ENCODE results near the gene TMED3.

Gene TMED3

GRCh38 chr15:79310985-79311900 lies at the start of gene TMED3:
Gene TMED3, plus strand, starts transcription at chr15:79311112. Its CDS starts 138 bp downstream, at chr15:79311250.
- CTCF ChIA-PET, result interaction anchor here (0.6 to 1.7 kb wide), 5 partner anchors 10 to 518 kb away, joined by 3 to 5 read pairs (median 4); no protein-coding TSS in a partner anchor
- DNase-seq, result peak; percentile 90
- H3K27ac Mint-ChIP-seq, result peak within 1 kb of the TSS; percentile 66
- peaks cover 35% of the 10 kb centered on the region for H3K36me3 Mint-ChIP-seq
- H3K4me1 Mint-ChIP-seq, result peaks cover 33% of the 10 kb centered on the region
- H3K27me3 Mint-ChIP-seq, result peaks cover 24% of the 10 kb centered on the region
- no peaks in the 10 kb centered on the region for H3K9me3 Mint-ChIP-seq
- peak within 1 kb of the TSS; percentile 86 for H3K4me3 Mint-ChIP-seq

- Mint-ChIP-seq H3K36me3 (no peaks in the 10 kb centered on the region), H3K27ac (no peak overlapping the region), H3K4me1 (no peaks in the 10 kb centered on the region), H3K9me3 (no peaks in the 10 kb centered on the region), H3K27me3 (peaks cover 17% of the 10 kb centered on the region), H3K4me3 (no peak overlapping the region)
- CTCF ChIA-PET, result no interaction called here
- DNase-seq, result no peak
These were observed 49.1 kb upstream of the TMED3 start for GRCh38 chr15:79261836-79262235.

- DNase-seq, result no peak
- H3K27me3 Mint-ChIP-seq, result peaks cover 21% of the 10 kb centered on the region
- H3K4me3 Mint-ChIP-seq, result no peak overlapping the region
- CTCF ChIA-PET, result no interaction called here
- no peaks in the 10 kb centered on the region for H3K36me3 Mint-ChIP-seq
- no peaks in the 10 kb centered on the region for H3K9me3 Mint-ChIP-seq
- no peaks in the 10 kb centered on the region for H3K4me1 Mint-ChIP-seq
- no peak overlapping the region for H3K27ac Mint-ChIP-seq
These were observed 45.7 kb upstream of the TMED3 start for GRCh38 chr15:79265167-79265566.

DNA sequence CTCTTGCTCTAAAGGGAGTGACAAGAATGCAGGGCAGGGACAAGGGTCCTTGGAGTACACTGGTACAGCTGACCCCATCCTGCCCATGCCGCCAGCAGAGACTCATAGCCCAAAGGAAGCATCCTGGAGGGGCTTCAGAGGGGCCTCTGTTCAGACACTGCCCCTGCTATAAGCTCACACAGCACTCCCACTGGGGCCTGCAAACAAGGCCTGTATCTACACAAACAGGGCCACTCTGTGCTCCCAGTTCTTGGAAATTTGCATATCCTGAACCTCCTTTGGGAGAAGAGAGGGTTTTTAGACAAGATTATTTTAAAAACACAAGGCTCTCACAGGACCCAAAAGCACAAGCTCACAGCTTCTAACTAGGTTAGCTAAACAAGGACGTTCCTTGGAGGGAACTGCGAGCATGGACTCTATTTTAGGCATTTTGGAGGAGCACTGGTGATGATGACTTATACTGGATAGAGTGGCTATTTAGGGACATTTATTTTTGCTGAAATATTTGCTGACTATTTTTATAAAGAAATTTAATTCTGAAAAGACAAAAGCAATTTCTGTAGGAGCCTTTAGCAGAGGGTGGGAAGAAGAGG lies 44.8 kb upstream of the TMED3 start:
- Mint-ChIP-seq H3K27me3 (peaks cover 16% of the 10 kb centered on the region), H3K4me3 (no peak overlapping the region), H3K9me3 (no peaks in the 10 kb centered on the region), H3K36me3 (no peaks in the 10 kb centered on the region), H3K4me1 (no peaks in the 10 kb centered on the region), H3K27ac (no peak overlapping the region)
- CTCF ChIA-PET, result interaction anchor here (0.8 kb wide), 1 partner anchor 320 kb away, joined by 3 read pairs; no protein-coding TSS in a partner anchor
- no peak for DNase-seq

- CTCF ChIA-PET, result no interaction called here
- Mint-ChIP-seq H3K9me3 (peaks cover 3% of the 10 kb centered on the region), H3K4me1 (no peaks in the 10 kb centered on the region), H3K27ac (no peak within 1 kb of the TSS), H3K4me3 (no peak within 1 kb of the TSS), H3K27me3 (peaks cover 47% of the 10 kb centered on the region), H3K36me3 (peaks cover 4% of the 10 kb centered on the region)
- no peak for DNase-seq
These were observed 28.3 kb upstream of the TMED3 start, which contains the start of gene ANKRD34C for GRCh38 chr15:79282371-79283251. Gene ANKRD34C, plus strand, starts transcription at chr15:79282722. Its CDS starts 10,563 bp downstream, at chr15:79293285.

- H3K9me3 Mint-ChIP-seq, result peaks cover 3% of the 10 kb centered on the region
- H3K27me3 Mint-ChIP-seq, result peaks cover 42% of the 10 kb centered on the region
- no peak overlapping the region for H3K27ac Mint-ChIP-seq
- no peaks in the 10 kb centered on the region for H3K4me1 Mint-ChIP-seq
- H3K36me3 Mint-ChIP-seq, result peaks cover 4% of the 10 kb centered on the region
- DNase-seq, result peak; percentile 59
- no peak overlapping the region for H3K4me3 Mint-ChIP-seq
- CTCF ChIA-PET, result no interaction called here
These were observed 27.5 kb upstream of the TMED3 start for GRCh38 chr15:79283252-79284048.

GRCh38 chr15:79290642-79291275 lies 20.2 kb upstream of the TMED3 start:
- Mint-ChIP-seq H3K27ac (no peak overlapping the region), H3K4me1 (peaks cover 4% of the 10 kb centered on the region), H3K36me3 (no peaks in the 10 kb centered on the region), H3K27me3 (peaks cover 16% of the 10 kb centered on the region), H3K4me3 (no peak overlapping the region), H3K9me3 (no peaks in the 10 kb centered on the region)
- CTCF ChIA-PET, result no interaction called here
- no peak for DNase-seq

- Mint-ChIP-seq H3K27me3 (peaks cover 10% of the 10 kb centered on the region), H3K4me1 (peaks cover 4% of the 10 kb centered on the region), H3K9me3 (no peaks in the 10 kb centered on the region), H3K36me3 (no peaks in the 10 kb centered on the region), H3K4me3 (no peak overlapping the region), H3K27ac (no peak overlapping the region)
- CTCF ChIA-PET, result no interaction called here
- DNase-seq, result no peak
These were observed 18.9 kb upstream of the TMED3 start for GRCh38 chr15:79292011-79292410.

DNA sequence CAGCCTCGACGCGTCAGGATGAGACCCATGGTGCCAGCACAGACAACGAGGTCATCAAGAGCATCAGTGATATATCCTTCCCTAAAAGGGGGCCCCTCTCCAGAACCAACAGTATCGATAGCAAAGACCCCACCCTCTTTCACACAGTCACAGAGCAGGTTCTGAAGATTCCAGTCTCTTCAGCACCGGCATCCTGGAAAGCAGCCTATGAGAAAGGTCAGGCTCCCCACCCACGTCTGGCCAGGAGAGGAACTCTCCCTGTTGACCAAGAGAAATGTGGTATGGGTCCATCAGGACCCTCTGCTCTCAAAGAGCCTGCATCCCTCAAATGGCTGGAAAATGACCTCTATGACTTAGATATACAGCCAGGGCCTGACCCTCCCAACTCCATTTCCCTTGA lies 16.8 kb upstream of the TMED3 start:
- H3K27ac Mint-ChIP-seq, result no peak overlapping the region
- no peak for DNase-seq
- CTCF ChIA-PET, result no interaction called here
- peaks cover 11% of the 10 kb centered on the region for H3K27me3 Mint-ChIP-seq
- peaks cover 4% of the 10 kb centered on the region for H3K4me1 Mint-ChIP-seq
- H3K4me3 Mint-ChIP-seq, result no peak overlapping the region
- no peaks in the 10 kb centered on the region for H3K9me3 Mint-ChIP-seq
- H3K36me3 Mint-ChIP-seq, result no peaks in the 10 kb centered on the region

GRCh38 chr15:79296583-79296982 lies 14.3 kb upstream of the TMED3 start:
- CTCF ChIA-PET, result interaction anchor here (0.8 to 1.2 kb wide), 3 partner anchors 11 to 41 kb away, joined by 3 to 5 read pairs (median 3); partner anchors contain the start of gene TMED3
- Mint-ChIP-seq H3K36me3 (no peaks in the 10 kb centered on the region), H3K4me3 (no peak overlapping the region), H3K27me3 (peaks cover 18% of the 10 kb centered on the region), H3K4me1 (no peaks in the 10 kb centered on the region), H3K9me3 (no peaks in the 10 kb centered on the region), H3K27ac (no peak overlapping the region)
- DNase-seq, result no peak

DNA sequence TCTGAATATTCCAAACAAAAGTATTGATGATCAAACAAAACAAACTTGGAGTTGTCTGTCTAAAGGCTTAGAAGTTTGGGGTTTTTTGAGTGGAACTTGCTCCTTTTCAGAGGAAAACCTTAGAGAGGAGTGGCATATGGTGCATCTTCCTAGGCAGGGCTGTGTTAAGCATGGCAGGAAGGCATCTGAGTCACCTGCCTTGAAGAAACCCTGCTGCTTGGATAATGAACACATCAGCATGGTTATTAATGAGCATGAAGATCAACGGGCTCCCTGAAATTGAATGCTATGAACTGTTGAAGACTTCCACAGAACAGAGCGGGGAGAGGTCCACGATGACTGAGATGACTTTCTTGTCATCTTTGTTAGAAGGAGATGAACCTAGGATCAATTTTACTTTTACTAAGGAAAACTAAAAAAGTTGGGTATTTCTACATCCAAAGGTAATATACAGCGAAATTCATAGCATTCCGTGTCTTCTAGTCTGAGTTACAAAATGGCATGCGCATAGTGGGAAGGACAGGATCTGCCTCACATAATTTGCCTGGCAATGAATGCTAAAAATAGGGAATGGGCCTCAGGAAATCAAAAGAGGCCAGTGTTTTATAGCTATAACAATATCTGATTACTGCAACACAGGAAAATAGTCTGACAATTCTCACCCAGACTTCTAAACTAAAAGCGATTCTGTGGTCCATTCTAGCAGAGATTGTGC lies 11.6 kb upstream of the TMED3 start:
- H3K27ac Mint-ChIP-seq, result no peak overlapping the region
- CTCF ChIA-PET, result no interaction called here
- H3K4me3 Mint-ChIP-seq, result no peak overlapping the region
- peaks cover 19% of the 10 kb centered on the region for H3K27me3 Mint-ChIP-seq
- DNase-seq, result no peak
- no peaks in the 10 kb centered on the region for H3K4me1 Mint-ChIP-seq
- no peaks in the 10 kb centered on the region for H3K36me3 Mint-ChIP-seq
- no peaks in the 10 kb centered on the region for H3K9me3 Mint-ChIP-seq

DNA sequence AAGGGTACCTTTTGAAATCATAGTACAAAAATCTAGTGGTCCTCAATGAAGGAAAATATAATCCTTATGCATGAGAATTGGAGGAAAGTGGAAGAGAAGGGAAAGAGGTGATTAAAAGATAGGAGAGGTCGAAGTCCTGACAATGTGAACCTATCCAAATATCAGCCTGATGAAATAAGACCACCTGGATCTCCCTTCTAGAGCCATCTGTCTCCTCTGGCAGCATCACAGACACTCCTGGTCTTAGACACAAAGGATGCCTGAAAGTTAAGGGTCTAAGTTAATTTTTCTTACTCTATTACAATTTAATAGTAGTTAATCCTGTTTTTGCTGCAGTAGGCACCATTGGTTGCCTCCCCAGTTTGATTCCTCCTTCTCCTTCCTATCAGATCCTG lies 11.1 kb upstream of the TMED3 start:
- no peaks in the 10 kb centered on the region for H3K9me3 Mint-ChIP-seq
- H3K27ac Mint-ChIP-seq, result no peak overlapping the region
- no peak for DNase-seq
- H3K4me3 Mint-ChIP-seq, result no peak overlapping the region
- H3K4me1 Mint-ChIP-seq, result no peaks in the 10 kb centered on the region
- CTCF ChIA-PET, result no interaction called here
- H3K36me3 Mint-ChIP-seq, result no peaks in the 10 kb centered on the region
- H3K27me3 Mint-ChIP-seq, result peaks cover 22% of the 10 kb centered on the region
